GM18511 (cell line): Measurements from ENCODE around the gene TMCC3.
"Not testable (repeated sequence)": the region's sequence is repeated elsewhere in the genome, so short reads cannot be mapped to it uniquely, and the experiment has no call there.

ENCODE experiments used
- ATAC-seq: cut with Tn5 transposase; IDR thresholded peaks from one replicate; pipeline ENCODE4 v1.9.1; 2021; ENCODE audit warnings: mild to moderate bottlenecking, moderate library complexity; ENCODE audit not compliant: unreplicated experiment

The TMCC3 gene

GRCh38 chr12:94637390-94638113 lies 12.8 kb downstream of the TMCC3 start:
- no peak for ATAC-seq

GRCh38 chr12:94636462-94637085 lies 13.8 kb downstream of the TMCC3 start:
- no peak for ATAC-seq

GRCh38 chr12:94634717-94635116 lies 15.6 kb downstream of the TMCC3 start:
- no peak for ATAC-seq

- no peak for ATAC-seq
These were observed 17.0 kb downstream of the TMCC3 start for GRCh38 chr12:94633401-94633800.

- no peak for ATAC-seq
These were observed 19.3 kb downstream of the TMCC3 start for GRCh38 chr12:94631058-94631457.

DNA sequence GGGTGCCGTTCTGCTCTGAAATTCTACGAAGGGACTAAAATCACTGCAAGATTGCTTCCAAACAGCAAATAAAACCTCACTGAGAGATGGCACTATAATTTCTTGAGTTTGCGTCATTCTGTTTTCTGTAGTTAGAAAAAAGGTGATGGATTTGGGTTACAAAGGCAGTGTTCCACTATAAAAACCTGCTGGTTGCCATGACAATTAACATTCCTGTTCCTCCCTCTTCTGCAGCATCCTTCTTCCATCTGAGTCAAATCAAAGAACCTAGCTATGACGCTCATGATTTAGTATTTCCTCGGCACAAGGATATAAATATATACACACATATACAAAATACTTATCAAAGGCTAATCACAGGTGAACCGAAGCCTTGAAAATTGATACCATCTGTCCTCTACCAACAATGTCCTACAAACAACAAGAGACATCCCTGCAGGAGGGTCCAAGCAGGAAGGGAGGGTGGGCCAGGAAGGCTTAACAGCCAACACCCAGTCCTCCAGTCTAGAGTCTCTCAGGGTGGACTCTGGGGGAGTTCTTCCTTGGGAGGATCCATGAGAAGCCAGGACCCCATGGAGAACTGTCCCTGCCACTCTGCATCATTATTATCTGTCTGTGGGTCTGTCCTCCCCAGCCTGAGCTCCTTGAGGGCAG lies 21.4 kb downstream of the TMCC3 start:
- no peak for ATAC-seq

DNA sequence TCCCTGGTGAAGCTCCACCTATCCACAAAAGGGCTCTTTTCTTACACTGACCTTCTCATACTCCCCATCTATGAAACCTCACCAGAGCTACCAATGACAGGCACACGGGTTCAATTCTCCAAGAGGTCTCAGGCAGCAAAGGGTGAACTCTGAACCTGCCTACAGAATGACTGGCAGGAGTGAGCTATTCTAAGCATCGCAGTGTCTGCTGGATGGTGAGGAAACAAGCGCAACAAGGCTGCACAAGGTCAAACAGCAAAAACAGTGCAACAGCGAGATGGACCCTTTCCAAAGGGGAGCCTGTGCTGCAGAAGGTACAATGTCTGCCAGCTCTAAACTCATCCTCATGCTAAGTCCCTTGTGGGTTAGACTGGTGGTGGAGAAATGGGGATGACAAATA lies 22.0 kb downstream of the TMCC3 start:
- ATAC-seq: no peak

GRCh38 chr12:94625531-94625930 lies 24.8 kb downstream of the TMCC3 start:
- ATAC-seq: no peak

DNA sequence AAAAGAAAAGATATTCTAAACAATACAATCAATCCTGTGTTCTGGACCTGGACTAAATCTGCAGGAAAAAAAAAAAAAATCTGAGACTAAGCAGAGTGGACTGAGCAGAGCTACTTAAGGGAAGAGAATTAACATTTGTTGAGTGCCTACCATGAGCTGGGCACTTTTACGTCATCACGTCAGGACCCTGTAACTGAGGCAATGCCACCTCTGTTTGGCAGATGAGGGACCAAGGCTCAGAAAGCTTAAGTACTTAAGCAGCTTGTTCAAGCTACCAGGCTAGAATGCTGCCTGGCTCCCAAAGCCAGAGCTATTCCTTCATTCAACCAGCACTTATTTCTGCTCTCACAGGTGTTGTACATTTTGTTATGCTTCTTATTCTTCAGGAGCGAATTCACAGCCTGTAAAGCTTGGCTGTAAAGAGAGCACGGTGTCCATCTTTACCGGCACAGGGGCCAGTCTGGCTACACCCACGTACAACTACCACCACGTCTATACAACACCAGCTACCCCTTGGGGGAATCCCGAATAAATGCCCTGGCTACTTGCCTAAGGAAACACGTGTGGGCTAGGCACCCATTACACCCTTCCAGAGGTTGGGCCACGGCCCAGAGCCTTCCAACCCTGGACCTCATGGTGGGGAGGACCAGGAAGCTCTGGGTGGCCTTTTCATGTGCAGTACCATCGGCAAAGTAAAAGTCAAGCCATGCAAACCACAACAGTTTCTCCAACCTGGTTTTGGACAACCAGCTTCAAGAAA lies 27.0 kb downstream of the TMCC3 start:
- no peak for ATAC-seq

GRCh38 chr12:94622475-94622874 lies 27.9 kb downstream of the TMCC3 start:
- no peak for ATAC-seq

DNA sequence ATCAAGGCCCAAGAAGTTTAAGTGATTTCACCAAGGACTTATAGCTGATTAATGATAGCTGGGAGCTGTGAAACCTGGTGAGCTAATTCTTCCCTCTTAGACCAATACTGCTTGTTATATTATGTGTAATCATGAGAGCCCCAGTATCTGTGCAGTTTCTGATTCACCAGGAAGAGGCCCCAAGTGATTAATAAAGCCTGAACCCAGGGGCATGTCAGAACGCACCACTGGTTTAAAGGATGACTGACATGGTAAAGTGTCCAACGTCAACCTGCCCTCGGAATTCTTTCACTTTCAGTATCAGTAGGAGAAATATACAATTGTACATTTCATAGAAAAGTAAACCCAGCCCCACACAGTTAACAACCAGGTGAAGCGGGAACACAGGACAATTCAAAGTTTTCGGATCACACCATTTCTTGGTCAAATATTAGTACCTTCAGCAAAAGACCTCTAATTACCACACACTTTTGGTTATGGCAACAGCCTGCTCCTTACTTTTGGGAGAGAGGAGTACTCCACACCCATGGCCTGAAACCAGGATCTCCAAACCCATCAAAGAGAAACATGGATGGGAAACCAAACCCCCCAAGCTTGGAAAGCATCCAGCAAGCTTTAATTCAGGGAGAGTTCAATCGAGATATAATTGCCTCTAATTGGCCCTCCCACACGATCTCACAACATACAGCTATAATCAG lies 28.5 kb downstream of the TMCC3 start:
- peak; percentile 98 for ATAC-seq

DNA sequence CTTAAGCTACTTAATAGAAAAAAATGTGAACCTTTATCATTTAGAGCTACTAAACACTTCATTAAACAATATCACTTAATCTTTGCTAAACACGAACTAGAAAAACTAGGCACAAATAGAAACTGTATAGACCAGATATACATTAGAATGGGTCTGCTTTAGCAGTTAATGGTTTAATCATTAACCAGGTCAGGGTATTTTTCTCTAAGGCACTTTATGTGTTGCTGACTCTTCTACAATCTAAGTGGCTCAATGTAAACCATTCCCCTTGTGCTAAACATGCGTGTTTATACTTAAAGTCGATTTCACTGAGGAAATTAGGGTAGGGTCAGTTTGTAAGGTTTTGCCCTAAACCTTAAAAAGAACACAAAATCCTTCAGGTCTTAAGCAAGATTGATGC lies 29.7 kb downstream of the TMCC3 start:
- no peak for ATAC-seq

GRCh38 chr12:94618995-94619695 lies 31.2 kb downstream of the TMCC3 start:
- ATAC-seq: no peak

- no peak for ATAC-seq
These were observed 33.3 kb downstream of the TMCC3 start for GRCh38 chr12:94617101-94617500.

- ATAC-seq: no peak
These were observed 34.1 kb downstream of the TMCC3 start for GRCh38 chr12:94616203-94616729.

DNA sequence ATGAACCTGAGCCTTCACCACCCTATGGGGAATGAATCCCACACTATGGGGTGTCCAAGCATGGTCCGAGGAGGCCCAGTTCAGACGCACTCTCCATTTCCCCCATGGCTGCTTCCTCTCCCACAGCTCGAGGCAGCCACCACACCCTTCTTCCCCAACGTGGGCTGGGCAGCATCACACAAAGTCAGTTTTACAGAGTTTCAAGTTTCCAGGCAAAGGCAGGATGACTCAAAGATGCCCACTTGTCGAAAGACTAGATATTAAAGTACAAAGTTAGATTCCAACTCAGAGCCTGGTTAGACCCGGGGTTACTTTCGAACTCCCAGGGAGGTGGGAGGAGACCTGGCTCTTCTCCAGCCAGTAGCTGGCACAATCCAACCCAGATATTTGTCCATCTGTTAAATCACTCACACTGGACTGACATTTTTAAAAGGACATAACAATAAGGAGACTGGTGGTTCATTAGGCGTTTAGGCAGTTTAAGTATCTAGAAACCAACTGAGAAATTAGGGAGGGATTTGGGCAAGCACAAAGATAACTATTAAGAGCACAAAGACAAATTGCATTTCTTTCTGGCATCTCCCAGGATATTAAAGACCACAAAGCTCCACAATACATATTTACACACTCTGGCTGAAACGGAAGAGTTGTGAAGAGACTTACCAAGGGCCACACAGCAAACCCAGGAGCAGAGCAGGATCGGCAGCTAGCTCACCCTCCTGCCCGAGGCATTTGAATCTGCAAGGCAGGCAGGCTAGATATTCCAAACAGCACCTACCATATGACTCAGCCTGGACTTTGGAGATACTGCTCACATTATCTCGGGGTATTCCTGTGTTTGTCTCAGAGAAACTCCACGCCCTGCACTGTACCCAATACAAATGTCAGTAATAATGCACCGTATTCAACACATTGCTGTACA lies 34.8 kb downstream of the TMCC3 start:
- ATAC-seq: no peak

GRCh38 chr12:94614288-94614721 lies 36.1 kb downstream of the TMCC3 start:
- no peak for ATAC-seq

GRCh38 chr12:94609917-94610443 lies 40.4 kb downstream of the TMCC3 start:
- no peak for ATAC-seq

DNA sequence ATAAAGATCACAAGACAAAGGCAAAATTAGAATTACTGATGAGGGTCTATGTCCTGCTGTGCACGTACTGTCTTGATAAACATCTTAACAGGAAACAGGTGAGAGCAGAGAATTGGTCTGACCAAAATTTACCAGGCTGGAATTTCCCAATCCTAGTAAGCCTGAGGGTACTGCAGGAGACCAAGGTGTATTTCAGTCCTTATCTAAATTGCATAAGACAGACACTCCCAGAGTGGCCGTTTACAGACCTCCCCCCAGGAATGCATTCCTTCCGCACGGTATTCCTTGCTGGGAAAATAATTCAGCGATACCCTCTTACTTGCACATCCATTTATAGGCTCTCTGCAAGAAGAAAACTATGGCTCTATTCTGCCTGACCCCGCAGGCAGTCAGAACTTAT lies 43.5 kb downstream of the TMCC3 start:
- not testable (repeated sequence) for ATAC-seq
